H9 (cell line): ENCODE measurements around the gene PSMB3. TPM values are rescaled to one million over a fixed set of nuclear protein-coding genes. Genes with fewer than 3 reads are reported as not detected.

Experiments
- DNase-seq: peaks from one replicate; pipeline ENCODE4 v3.0.0-alpha.2; 2017
- H2AFZ ChIP-seq: one replicate; pipeline ENCODE4 v1.6.1; 2013; ENCODE audit warnings: mild to moderate bottlenecking, low read length, control low read depth, moderate library complexity
- H2AK5ac ChIP-seq: 2 replicates; pipeline ENCODE4 v1.6.1; 2013; ENCODE audit warnings: low read length, control low read depth, mixed read lengths; ENCODE audit not compliant: insufficient read length
- H2BK120ac ChIP-seq: one replicate; pipeline ENCODE4 v1.6.1; 2013; ENCODE audit warnings: low read depth, mild to moderate bottlenecking, low read length, control low read depth, inconsistent platforms; ENCODE audit not compliant: poor library complexity, severe bottlenecking
- H2BK12ac ChIP-seq: 2 replicates; pipeline ENCODE4 v1.6.1; 2013; ENCODE audit warnings: low read length, control low read depth, mixed read lengths, low read depth; ENCODE audit not compliant: insufficient read length
- H2BK15ac ChIP-seq: 2 replicates; pipeline ENCODE4 v1.6.1; 2013; ENCODE audit warnings: low read depth, low read length, control low read depth
- H2BK20ac ChIP-seq: one replicate; pipeline ENCODE4 v1.6.1; 2013; ENCODE audit warnings: low read depth, mild to moderate bottlenecking, low read length, control low read depth, inconsistent platforms; ENCODE audit not compliant: poor library complexity, severe bottlenecking
- H2BK5ac ChIP-seq: 2 replicates; pipeline ENCODE4 v1.6.1; 2013; ENCODE audit warnings: low read length, control low read depth, mixed read lengths; ENCODE audit not compliant: insufficient read length
- H3K14ac ChIP-seq: 2 replicates; pipeline ENCODE4 v1.6.1; 2013; ENCODE audit warnings: low read length, control low read depth; ENCODE audit not compliant: insufficient read depth
- H3K18ac ChIP-seq: 2 replicates; pipeline ENCODE4 v1.6.1; 2013; ENCODE audit warnings: low read depth, mild to moderate bottlenecking, mixed read lengths, low read length, control low read depth; ENCODE audit not compliant: insufficient read length
- H3K23ac ChIP-seq: 2 replicates; pipeline ENCODE4 v1.6.1; 2013; ENCODE audit warnings: low read length, control low read depth, mixed read lengths, low read depth; ENCODE audit not compliant: insufficient read length
- H3K23me2 ChIP-seq: 2 replicates; pipeline ENCODE4 v1.6.1; 2013; ENCODE audit warnings: low read depth, mild to moderate bottlenecking, mixed read lengths, low read length, control low read depth; ENCODE audit not compliant: insufficient read length, poor library complexity, severe bottlenecking
- H3K27ac ChIP-seq: 2 replicates; pipeline ENCODE4 v1.5.1; 2013; ENCODE audit warnings: low read length, control low read depth, mixed read lengths, low read depth; ENCODE audit not compliant: insufficient read length
- H3K27me3 ChIP-seq: 2 replicates; pipeline ENCODE4 v1.6.1; 2013; ENCODE audit warnings: low read length, control low read depth, inconsistent platforms; ENCODE audit not compliant: insufficient read depth
- H3K4ac ChIP-seq: 2 replicates; pipeline ENCODE4 v1.6.1; 2013; ENCODE audit warnings: low read depth, mild to moderate bottlenecking, control low read depth, inconsistent platforms, low read length, moderate library complexity
- H3K4me1 ChIP-seq: 2 replicates; pipeline ENCODE4 v1.6.1; 2013; ENCODE audit warnings: low read length, control low read depth, inconsistent platforms; ENCODE audit not compliant: insufficient read depth
- H3K4me2 ChIP-seq: 2 replicates; pipeline ENCODE4 v1.6.1; 2013; ENCODE audit warnings: low read length, control low read depth, mixed read lengths; ENCODE audit not compliant: insufficient read length, insufficient read depth
- H3K56ac ChIP-seq: 2 replicates; pipeline ENCODE4 v1.6.1; 2013; ENCODE audit warnings: low read depth, mild to moderate bottlenecking, mixed read lengths, low read length, control low read depth; ENCODE audit not compliant: insufficient read length
- H3K79me1 ChIP-seq: 2 replicates; pipeline ENCODE4 v1.6.1; 2013; ENCODE audit warnings: low read depth, mild to moderate bottlenecking, moderate library complexity, low read length, control low read depth, inconsistent platforms; ENCODE audit not compliant: insufficient read depth, poor library complexity, severe bottlenecking
- H3K79me2 ChIP-seq: 2 replicates; pipeline ENCODE4 v1.6.1; 2013; ENCODE audit warnings: low read length, control low read depth, inconsistent platforms; ENCODE audit not compliant: insufficient read depth
- H3K9ac ChIP-seq: 2 replicates; pipeline ENCODE4 v1.6.1; 2013; ENCODE audit warnings: low read length, control low read depth, mixed read lengths; ENCODE audit not compliant: insufficient read length; ENCODE audit errors: extremely low read depth
- H3K9me3 ChIP-seq: one replicate; pipeline ENCODE4 v1.6.1; 2013; ENCODE audit warnings: low read depth, low read length, inconsistent platforms; ENCODE audit not compliant: control insufficient read depth
- H3T11ph ChIP-seq: one replicate; pipeline ENCODE4 v1.6.1; 2013; ENCODE audit warnings: mild to moderate bottlenecking, low read length, control low read depth, inconsistent platforms
- H4K20me1 ChIP-seq: one replicate; pipeline ENCODE4 v1.6.1; 2013; ENCODE audit not compliant: control insufficient read depth, insufficient read length, insufficient read depth
- H4K5ac ChIP-seq: 2 replicates; pipeline ENCODE4 v1.6.1; 2013; ENCODE audit warnings: low read depth, mild to moderate bottlenecking, mixed read lengths, low read length, control low read depth; ENCODE audit not compliant: insufficient read length
- H4K8ac ChIP-seq: replicated peaks from 2 replicates; pipeline ENCODE4 v1.6.1; 2013; ENCODE audit warnings: low read length, control low read depth, mixed read lengths, low read depth; ENCODE audit not compliant: insufficient read length
- H4K91ac ChIP-seq: 2 replicates; pipeline ENCODE4 v1.6.1; 2013; ENCODE audit warnings: low read depth, mild to moderate bottlenecking, moderate library complexity, mixed read lengths, low read length, control low read depth; ENCODE audit not compliant: insufficient read length
- H3K27ac Mint-ChIP-seq, 3 experiments: 2 replicates in 2 of 3; 3 replicates in 1 of 3; pipeline ENCODE4 v1.8.0; 2020 to 2021; ENCODE audit warnings: mixed read lengths in 3 of 3, mild to moderate bottlenecking in 1 of 3, moderate library complexity in 1 of 3
- H3K27me3 Mint-ChIP-seq: 2 replicates; pipeline ENCODE4 v1.8.0; 2021; ENCODE audit warnings: low read depth, mild to moderate bottlenecking, moderate library complexity, mixed read lengths
- H3K36me3 Mint-ChIP-seq, 3 experiments: 2 replicates in 2 of 3; 3 replicates in 1 of 3; pipeline ENCODE4 v1.8.0; 2020 to 2021; ENCODE audit warnings: low read depth in 3 of 3, mixed read lengths in 3 of 3; ENCODE audit not compliant: insufficient read depth in 1 of 3
- H3K4me1 Mint-ChIP-seq, 2 experiments: 2 replicates each; pipeline ENCODE4 v1.8.0; 2020; ENCODE audit warnings: mixed read lengths in 2 of 2
- H3K4me3 Mint-ChIP-seq, 2 experiments: 2 replicates in 1 of 2; 3 replicates in 1 of 2; pipeline ENCODE4 v1.8.0; 2020 to 2021; ENCODE audit warnings: mild to moderate bottlenecking in 2 of 2, mixed read lengths in 2 of 2, moderate library complexity in 1 of 2
- H3K9me3 Mint-ChIP-seq, 2 experiments: 2 replicates in 1 of 2; 3 replicates in 1 of 2; pipeline ENCODE4 v1.8.0; 2020; ENCODE audit warnings: mild to moderate bottlenecking in 2 of 2, mixed read lengths in 2 of 2, moderate library complexity in 1 of 2
- WGBS: extraction: QIAGEN DNeasy Blood & Tissue Kit; methylation state at CpG from one replicate; pipeline ENCODE4 v1.1.7; 2013; ENCODE audit warnings: missing lambda C conversion rate, low lambda C conversion rate, mixed read lengths; ENCODE audit not compliant: insufficient read length; ENCODE audit errors: extremely low coverage; 5-methylcytosine and 5-hydroxymethylcytosine counted together
- total RNA-seq: library from RNA; stranded (reverse); gene quantifications from 2 replicates; pipeline ENCODE4 v1.2.1, GENCODE V29; 2021
- TF ChIP-seq, protein P1 (sequence below): fragments of 200-600 bp; sonication (generic); conservative IDR thresholded peaks from 3 replicates; pipeline ENCODE4 v1.8.0; 2021; ENCODE audit warnings: antibody characterized with exemption, mild to moderate bottlenecking

Gene PSMB3
- total RNA-seq, 1 experiment from 2014 or later = 242 TPM

DNA sequence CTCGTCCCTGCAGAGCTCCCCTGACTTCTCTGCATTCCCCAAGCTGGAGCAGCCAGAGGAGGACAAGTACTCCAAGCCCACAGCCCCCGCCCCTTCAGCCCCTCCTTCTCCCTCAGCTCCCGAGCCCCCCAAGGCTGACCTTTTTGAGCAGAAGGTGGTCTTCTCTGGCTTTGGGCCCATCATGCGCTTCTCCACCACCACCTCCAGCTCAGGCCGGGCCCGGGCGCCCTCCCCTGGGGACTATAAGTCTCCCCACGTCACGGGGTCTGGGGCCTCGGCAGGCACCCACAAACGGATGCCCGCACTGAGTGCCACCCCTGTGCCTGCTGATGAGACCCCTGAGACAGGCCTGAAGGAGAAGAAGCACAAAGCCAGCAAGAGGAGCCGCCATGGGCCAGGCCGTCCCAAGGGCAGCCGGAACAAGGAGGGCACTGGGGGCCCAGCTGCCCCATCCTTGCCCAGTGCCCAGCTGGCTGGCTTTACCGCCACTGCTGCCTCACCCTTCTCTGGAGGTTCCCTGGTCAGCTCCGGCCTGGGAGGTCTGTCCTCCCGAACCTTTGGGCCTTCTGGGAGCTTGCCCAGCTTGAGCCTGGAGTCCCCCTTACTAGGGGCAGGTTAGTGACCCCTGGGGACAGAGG, 36.1 kb upstream of the PSMB3 start:
- WGBS = no CpG with 5 or more reads among the region's 18 CpGs
- peaks cover 2% of the 10 kb centered on the region for H4K20me1 ChIP-seq
- H3K56ac ChIP-seq = no peak overlapping the region
- no peak overlapping the region for H2BK120ac ChIP-seq
- no peak overlapping the region for H2AFZ ChIP-seq
- H3K79me1 ChIP-seq = no peaks in the 10 kb centered on the region
- no peak overlapping the region for H4K8ac ChIP-seq
- TF ChIP-seq, protein P1, sequence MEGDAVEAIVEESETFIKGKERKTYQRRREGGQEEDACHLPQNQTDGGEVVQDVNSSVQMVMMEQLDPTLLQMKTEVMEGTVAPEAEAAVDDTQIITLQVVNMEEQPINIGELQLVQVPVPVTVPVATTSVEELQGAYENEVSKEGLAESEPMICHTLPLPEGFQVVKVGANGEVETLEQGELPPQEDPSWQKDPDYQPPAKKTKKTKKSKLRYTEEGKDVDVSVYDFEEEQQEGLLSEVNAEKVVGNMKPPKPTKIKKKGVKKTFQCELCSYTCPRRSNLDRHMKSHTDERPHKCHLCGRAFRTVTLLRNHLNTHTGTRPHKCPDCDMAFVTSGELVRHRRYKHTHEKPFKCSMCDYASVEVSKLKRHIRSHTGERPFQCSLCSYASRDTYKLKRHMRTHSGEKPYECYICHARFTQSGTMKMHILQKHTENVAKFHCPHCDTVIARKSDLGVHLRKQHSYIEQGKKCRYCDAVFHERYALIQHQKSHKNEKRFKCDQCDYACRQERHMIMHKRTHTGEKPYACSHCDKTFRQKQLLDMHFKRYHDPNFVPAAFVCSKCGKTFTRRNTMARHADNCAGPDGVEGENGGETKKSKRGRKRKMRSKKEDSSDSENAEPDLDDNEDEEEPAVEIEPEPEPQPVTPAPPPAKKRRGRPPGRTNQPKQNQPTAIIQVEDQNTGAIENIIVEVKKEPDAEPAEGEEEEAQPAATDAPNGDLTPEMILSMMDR = no peak
- no peaks in the 10 kb centered on the region for H3K9me3 ChIP-seq
- no peak overlapping the region for H3K23ac ChIP-seq
- peaks cover 5% of the 10 kb centered on the region; the same call in 1 of the 2 replicates for H3K27me3 ChIP-seq
- Mint-ChIP-seq H3K4me1 (peaks cover 34 to 65% of the 10 kb centered on the region in 2 experiments), H3K27me3 (peaks cover 42% of the 10 kb centered on the region), H3K4me3 (no peak overlapping the region), H3K9me3 (no peaks in the 10 kb centered on the region), H3K36me3 (peaks cover 8 to 17% (median 14%) of the 10 kb centered on the region in 3 experiments; a peak in 6 of 7 replicates), H3K27ac (no peak overlapping the region)
- no peak overlapping the region for H3K9ac ChIP-seq
- H3K4me2 ChIP-seq = no peak overlapping the region
- H2BK20ac ChIP-seq = no peak overlapping the region
- DNase-seq = no peak
- no peak overlapping the region for H2BK5ac ChIP-seq
- no peak overlapping the region for H2AK5ac ChIP-seq
- no peak overlapping the region for H4K91ac ChIP-seq
- H3K27ac ChIP-seq = no peak overlapping the region
- no peak overlapping the region for H2BK12ac ChIP-seq
- H3K18ac ChIP-seq = no peak overlapping the region
- peaks cover 3% of the 10 kb centered on the region; the same call in 1 of the 2 replicates for H3K4me1 ChIP-seq
- H2BK15ac ChIP-seq = no peak overlapping the region
- peaks cover 3% of the 10 kb centered on the region for H3K23me2 ChIP-seq
- H3K79me2 ChIP-seq = no peaks in the 10 kb centered on the region
- no peak overlapping the region for H3K14ac ChIP-seq
- H4K5ac ChIP-seq = no peak overlapping the region
- H3K4ac ChIP-seq = no peak overlapping the region
- no peak overlapping the region for H3T11ph ChIP-seq
